ENCODE data around the gene OGG1. TPM values are rescaled to one million over a fixed set of nuclear protein-coding genes. Genes with fewer than 3 reads are reported as not detected.

Gene OGG1
- total RNA-seq, 6 donors from 2014 or later, result 13.7 to 49.2 (median 18.3) TPM

DNA sequence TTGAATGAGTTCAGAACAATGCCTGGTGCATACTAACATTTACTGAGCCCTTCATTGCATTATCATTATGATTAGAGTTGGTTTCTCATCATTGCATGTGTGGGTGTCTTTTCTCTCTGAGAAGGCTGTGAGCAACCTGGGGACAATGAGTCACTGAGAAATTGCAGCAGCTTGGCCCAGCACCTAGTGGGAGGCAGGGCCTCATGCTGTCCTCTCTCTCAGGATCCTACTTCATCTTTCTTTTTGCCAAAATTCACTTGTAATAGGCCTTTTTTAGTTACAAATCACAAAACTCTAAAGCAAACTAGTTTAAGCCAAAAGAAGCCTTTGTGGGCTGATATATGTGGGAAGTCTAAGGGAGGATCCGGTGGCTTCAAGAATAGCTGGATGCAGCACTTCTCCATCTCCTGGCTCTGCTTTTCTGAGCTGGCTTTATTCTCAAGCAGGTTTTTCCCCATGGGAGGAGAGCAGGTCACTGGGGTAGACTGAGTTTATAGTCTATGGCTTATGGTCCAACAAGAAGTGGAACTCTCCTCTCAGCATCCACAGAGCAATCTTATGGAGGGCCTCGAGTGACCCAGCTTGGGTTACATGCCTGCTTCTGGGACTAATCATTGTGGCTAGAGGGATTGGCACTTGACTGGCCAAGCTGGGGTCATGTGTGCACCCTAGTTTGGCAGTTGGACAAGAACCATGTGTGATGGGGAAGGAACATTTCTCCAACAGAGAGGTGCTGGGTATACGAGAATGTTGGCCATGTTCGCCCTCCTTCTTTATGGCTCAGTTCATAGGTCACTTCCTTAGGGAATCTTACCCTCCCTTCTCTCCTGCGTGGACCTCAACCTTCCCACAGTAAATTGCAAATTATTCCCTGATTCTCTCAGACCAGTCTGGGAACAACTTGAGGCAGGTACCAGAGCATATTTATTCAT is 28.7 kb downstream of the OGG1 start:
- Histone ChIP-seq H3K9me3 (no peaks in the 10 kb centered on the region), H3K4me1 (peaks cover 0 to 18% (median 6%) of the 10 kb centered on the region in 4 donors)
- ATAC-seq (ENCODE audit: low FRiP score in 2 of 2), result peak in 1 of 2 donors; percentile 78

DNA sequence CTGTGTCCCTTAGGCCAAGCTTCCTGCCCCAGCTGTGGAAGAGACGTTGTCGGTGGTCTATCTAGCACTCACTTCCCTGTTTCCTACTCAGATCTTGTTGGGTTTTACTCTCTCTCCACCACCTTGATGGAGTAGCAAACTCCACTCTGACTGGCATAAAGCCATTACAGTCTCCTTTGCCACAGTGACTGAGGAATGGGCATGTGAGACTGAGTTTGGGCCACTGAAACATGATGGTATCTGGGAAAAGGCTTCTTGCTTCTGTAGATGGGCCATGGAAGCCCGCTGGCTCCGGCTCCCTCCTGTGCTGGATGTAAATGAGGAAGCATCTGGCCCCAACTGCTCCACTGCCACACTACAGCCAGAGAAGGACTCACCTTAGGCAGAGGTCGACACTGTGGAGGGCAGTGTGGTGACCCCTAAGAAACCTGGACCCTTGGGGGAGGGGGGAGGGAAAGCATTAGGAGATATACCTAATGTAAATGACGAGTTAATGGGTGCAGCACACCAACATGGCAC is 29.4 kb downstream of the OGG1 start:
- Histone ChIP-seq H3K36me3 (peaks cover 4 to 45% (median 28%) of the 10 kb centered on the region in 4 donors), H3K27me3 (no peaks in the 10 kb centered on the region), H3K27ac (peak overlapping the region in 2 of 4 donors; percentile 51 to 70), H3K9me3 (no peaks in the 10 kb centered on the region), H3K4me1 (peaks cover 0 to 18% (median 6%) of the 10 kb centered on the region in 4 donors), H3K4me3 (no peak overlapping the region)
- no peak for TF ChIP-seq POLR2A (IDR thresholded peaks at IDR 0.05)
- TF ChIP-seq, protein P1, sequence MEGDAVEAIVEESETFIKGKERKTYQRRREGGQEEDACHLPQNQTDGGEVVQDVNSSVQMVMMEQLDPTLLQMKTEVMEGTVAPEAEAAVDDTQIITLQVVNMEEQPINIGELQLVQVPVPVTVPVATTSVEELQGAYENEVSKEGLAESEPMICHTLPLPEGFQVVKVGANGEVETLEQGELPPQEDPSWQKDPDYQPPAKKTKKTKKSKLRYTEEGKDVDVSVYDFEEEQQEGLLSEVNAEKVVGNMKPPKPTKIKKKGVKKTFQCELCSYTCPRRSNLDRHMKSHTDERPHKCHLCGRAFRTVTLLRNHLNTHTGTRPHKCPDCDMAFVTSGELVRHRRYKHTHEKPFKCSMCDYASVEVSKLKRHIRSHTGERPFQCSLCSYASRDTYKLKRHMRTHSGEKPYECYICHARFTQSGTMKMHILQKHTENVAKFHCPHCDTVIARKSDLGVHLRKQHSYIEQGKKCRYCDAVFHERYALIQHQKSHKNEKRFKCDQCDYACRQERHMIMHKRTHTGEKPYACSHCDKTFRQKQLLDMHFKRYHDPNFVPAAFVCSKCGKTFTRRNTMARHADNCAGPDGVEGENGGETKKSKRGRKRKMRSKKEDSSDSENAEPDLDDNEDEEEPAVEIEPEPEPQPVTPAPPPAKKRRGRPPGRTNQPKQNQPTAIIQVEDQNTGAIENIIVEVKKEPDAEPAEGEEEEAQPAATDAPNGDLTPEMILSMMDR (IDR thresholded peaks at IDR 0.05), result no peak
- TF ChIP-seq POLR2AphosphoS5 (IDR thresholded peaks at IDR 0.05), result no peak
- no peak for TF ChIP-seq EP300 (IDR thresholded peaks at IDR 0.05)
- ATAC-seq (ENCODE audit: low FRiP score in 2 of 2) (no peak), DNase-seq (peak in 1 of 2 donors; percentile 46)
- 79 to 80% methylated on average over 6 of the region's 6 CpGs for WGBS, 2 donors

More for the DNA sequence above, 28.7 kb downstream of the OGG1 start:
- DNase-seq, result no peak
- no peak overlapping the region for H3K27ac ChIP-seq
- no peak overlapping the region for H3K4me3 ChIP-seq
- no peaks in the 10 kb centered on the region for H3K27me3 ChIP-seq
- TF ChIP-seq, protein P1 (IDR thresholded peaks at IDR 0.05), result no peak
- TF ChIP-seq POLR2A (IDR thresholded peaks at IDR 0.05) (no peak), EP300 (IDR thresholded peaks at IDR 0.05) (no peak), POLR2AphosphoS5 (IDR thresholded peaks at IDR 0.05) (no peak)
- 79 to 81% methylated on average over 5 of the region's 5 CpGs for WGBS, 2 donors
- peaks cover 0 to 37% (median 21%) of the 10 kb centered on the region in 4 donors for H3K36me3 ChIP-seq

DNA sequence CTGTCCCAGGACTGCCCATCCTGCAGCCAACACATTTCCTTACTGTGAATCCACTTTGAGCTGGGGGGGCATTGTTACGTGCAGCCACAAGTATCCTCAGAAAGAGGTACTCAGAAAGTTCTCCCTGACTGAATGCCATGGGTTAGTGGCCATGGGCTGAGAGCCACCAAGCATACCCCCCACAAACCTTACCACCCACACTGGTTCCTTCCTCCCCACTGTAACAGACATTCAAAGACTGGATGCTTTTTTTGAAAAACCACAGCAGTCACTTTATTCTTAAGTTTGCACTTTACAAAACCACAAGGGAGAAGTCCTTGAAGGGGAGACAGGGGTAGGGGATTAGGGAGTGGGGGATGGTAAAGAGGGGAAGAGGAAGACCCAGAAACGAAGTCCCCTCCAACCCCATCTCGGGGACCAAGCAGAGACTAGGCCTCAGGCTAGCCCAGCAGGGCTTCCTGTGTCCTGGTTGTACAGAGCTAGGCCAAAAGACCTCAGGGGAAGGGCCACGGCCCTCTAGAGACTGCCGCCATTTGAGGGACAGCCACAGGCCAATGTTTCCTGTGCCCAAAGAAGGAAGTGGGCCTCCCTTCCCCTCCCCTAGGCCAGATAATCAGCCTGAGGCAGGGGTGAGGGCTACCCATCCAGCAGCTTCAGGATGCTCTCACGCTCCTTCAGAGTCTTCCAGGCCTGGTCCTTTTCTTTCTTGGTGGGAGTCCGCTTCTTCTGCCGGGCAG is 30.1 kb downstream of the OGG1 start:
- no peaks in the 10 kb centered on the region for H3K9me3 ChIP-seq
- H3K27me3 ChIP-seq, result no peaks in the 10 kb centered on the region
- peaks cover 8 to 52% (median 33%) of the 10 kb centered on the region in 4 donors for H3K36me3 ChIP-seq
- H3K4me1 ChIP-seq, result peaks cover 0 to 18% (median 6%) of the 10 kb centered on the region in 4 donors
- WGBS, 2 donors, result 56 to 58% methylated on average over 7 to 8 of the region's 8 CpGs
- no peak overlapping the region for H3K4me3 ChIP-seq
- peak in 1 of 2 donors; percentile 37 for DNase-seq
- peak overlapping the region; percentile 27 to 71 (median 60) for H3K27ac ChIP-seq
- ATAC-seq (ENCODE audit: low FRiP score in 2 of 2), result peak; percentile 59 to 67
- TF ChIP-seq EP300 (IDR thresholded peaks at IDR 0.05) (no peak), POLR2A (IDR thresholded peaks at IDR 0.05) (no peak), POLR2AphosphoS5 (IDR thresholded peaks at IDR 0.05) (no peak)
- TF ChIP-seq, protein P1 (IDR thresholded peaks at IDR 0.05), result no peak

DNA sequence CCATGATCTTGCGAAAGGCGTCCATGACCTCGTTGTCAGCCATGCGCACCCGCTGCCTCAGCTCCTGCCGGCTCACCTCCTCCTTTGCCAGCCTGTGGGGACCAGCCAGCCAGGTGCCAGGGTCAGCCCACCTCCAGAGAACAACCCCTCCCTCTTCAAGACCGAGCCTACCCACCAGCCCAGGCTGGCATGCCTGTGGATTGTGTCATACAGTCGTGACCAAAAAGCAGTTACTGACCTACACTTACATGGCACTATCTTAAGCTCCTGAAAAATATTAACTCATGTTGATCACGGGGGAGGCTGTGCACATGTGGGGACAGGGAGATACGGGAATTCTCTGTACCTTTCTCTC is 30.7 kb downstream of the OGG1 start:
- no peak for TF ChIP-seq POLR2AphosphoS5 (IDR thresholded peaks at IDR 0.05)
- TF ChIP-seq POLR2A (IDR thresholded peaks at IDR 0.05), result no peak
- TF ChIP-seq EP300 (IDR thresholded peaks at IDR 0.05), result no peak
- TF ChIP-seq, protein P1 (IDR thresholded peaks at IDR 0.05), result no peak
- DNase-seq (no peak), ATAC-seq (ENCODE audit: low FRiP score in 2 of 2) (peak; percentile 2 to 24)
- H3K36me3 ChIP-seq, result peaks cover 12 to 58% (median 36%) of the 10 kb centered on the region in 4 donors
- peaks cover 0 to 18% (median 6%) of the 10 kb centered on the region in 4 donors for H3K4me1 ChIP-seq
- no peak overlapping the region for H3K4me3 ChIP-seq
- no peaks in the 10 kb centered on the region for H3K9me3 ChIP-seq
- H3K27me3 ChIP-seq, result no peaks in the 10 kb centered on the region
- WGBS, 2 donors, result 76 to 81% methylated on average over 5 to 10 of the region's 10 CpGs
- H3K27ac ChIP-seq, result peak overlapping the region; percentile 27 to 71 (median 60)
